ENCODE measurements around the gene LRP11. TPM values are rescaled to one million over a fixed set of nuclear protein-coding genes. Genes with fewer than 3 reads are reported as not detected.
A peak's percentile ranks its signal among the peaks of the same experiment; 100 is the strongest.
"Not testable (repeated sequence)": the region's sequence is repeated elsewhere in the genome, so short reads cannot be mapped to it uniquely, and the experiment has no call there.

Gene LRP11
- total and polyA plus RNA-seq, 8 donors, result 5.4 to 22.2 (median 15.2) TPM

GRCh38 chr6:149851461-149852110, 12.6 kb downstream of the LRP11 start:
- Histone ChIP-seq H3K4me1 (peaks cover 0 to 10% (median 0%) of the 10 kb centered on the region in 3 donors), H3K27ac (no peak overlapping the region), H3K36me3 (peaks cover 0 to 4% (median 0%) of the 10 kb centered on the region in 3 donors), H3K27me3 (no peaks in the 10 kb centered on the region), H3K9me3 (no peaks in the 10 kb centered on the region), H3K4me3 (no peak overlapping the region)
- 90 to 92% methylated on average over 5 of the region's 5 CpGs for WGBS, 2 donors
- DNase-seq, result no peak
- ATAC-seq, result no peak
- no peak for FAIRE-seq
- intact Hi-C loops (cut with DNase I), result no loop called here
- TF ChIP-seq CTCF (IDR thresholded peaks at IDR 0.05), result no peak

GRCh38 chr6:149848343-149848742, 15.8 kb downstream of the LRP11 start:
- WGBS, 2 donors, result 71 to 86% methylated on average over 4 of the region's 4 CpGs
- H3K27ac ChIP-seq; H3K4me1 ChIP-seq; intact Hi-C loops (cut with DNase I); ATAC-seq; H3K4me3 ChIP-seq; H3K36me3 ChIP-seq; FAIRE-seq; DNase-seq; H3K27me3 ChIP-seq; H3K9me3 ChIP-seq: not testable (repeated sequence)

GRCh38 chr6:149847939-149848267, 16.3 kb downstream of the LRP11 start:
- H3K4me3 ChIP-seq, result no peak overlapping the region
- no peak for TF ChIP-seq CTCF (IDR thresholded peaks at IDR 0.05)
- ATAC-seq, result no peak
- H3K27ac ChIP-seq, result no peak overlapping the region
- H3K27me3 ChIP-seq, result no peaks in the 10 kb centered on the region
- no peak for FAIRE-seq
- H3K9me3 ChIP-seq, result no peaks in the 10 kb centered on the region
- peaks cover 0 to 4% (median 0%) of the 10 kb centered on the region in 3 donors for H3K36me3 ChIP-seq
- peaks cover 0 to 7% (median 0%) of the 10 kb centered on the region in 3 donors for H3K4me1 ChIP-seq
- intact Hi-C loops (cut with DNase I), result no loop called here
- DNase-seq, result no peak
- 75 to 81% methylated on average over 4 of the region's 4 CpGs for WGBS, 2 donors

GRCh38 chr6:149846321-149846720, 17.8 kb downstream of the LRP11 start:
- 69 to 74% methylated on average over 7 of the region's 7 CpGs for WGBS, 2 donors
- H3K27me3 ChIP-seq, result no peaks in the 10 kb centered on the region
- peak in 2 of 4 donors; percentile 16 to 54 for ATAC-seq
- FAIRE-seq, result no peak
- peak in 2 of 6 donors; percentile 42 to 55 for DNase-seq
- no peaks in the 10 kb centered on the region for H3K36me3 ChIP-seq
- H3K27ac ChIP-seq, result no peak overlapping the region
- H3K4me1 ChIP-seq, result peaks cover 0 to 8% (median 0%) of the 10 kb centered on the region in 3 donors
- intact Hi-C loops (cut with DNase I), result no loop called here
- no peak for TF ChIP-seq CTCF (IDR thresholded peaks at IDR 0.05)
- no peak overlapping the region for H3K4me3 ChIP-seq
- H3K9me3 ChIP-seq, result no peaks in the 10 kb centered on the region

GRCh38 chr6:149845549-149845948, 18.6 kb downstream of the LRP11 start:
- ATAC-seq (no peak), DNase-seq (no peak), FAIRE-seq (no peak)
- WGBS, 2 donors, result 57 to 63% methylated on average over 3 of the region's 3 CpGs
- H3K27ac ChIP-seq, result no peak overlapping the region
- no peak for TF ChIP-seq CTCF (IDR thresholded peaks at IDR 0.05)
- peaks cover 3 to 15% (median 7%) of the 10 kb centered on the region in 3 donors for H3K4me1 ChIP-seq
- no peak overlapping the region for H3K4me3 ChIP-seq
- H3K36me3 ChIP-seq, result no peaks in the 10 kb centered on the region
- H3K27me3 ChIP-seq, result no peaks in the 10 kb centered on the region
- intact Hi-C loops (cut with DNase I), result no loop called here
- no peaks in the 10 kb centered on the region for H3K9me3 ChIP-seq

Measured in pancreas (tissue), 10 donors.